Panc1 (cell line): ENCODE data around the gene MAP1LC3A. TPM values are rescaled to one million over a fixed set of nuclear protein-coding genes. Genes with fewer than 3 reads are reported as not detected.

ENCODE experiments used
- ATAC-seq: fragments of 200-7000 bp; cut with Tn5 transposase; 2 replicates; pipeline ENCODE4 v1.9.1; 2020; ENCODE audit warnings: mild to moderate bottlenecking, moderate library complexity
- BruUV-seq: library from RNA; stranded (reverse); fragments of 400-500 nt; replicated peaks from 2 replicates; lab custom pipeline; 2021; lab: Mats Ljungman, UMichigan
- CTCF ChIA-PET: fragments of 300-600 bp; sonication (Branson Sonifier 250); formaldehyde crosslinking; loops from one replicate; lab custom pipeline; 2022; ENCODE audit warnings: antibody characterized with exemption; lab: Charles Lee
- POLR2A ChIA-PET: fragments of 300-600 bp; sonication (Branson Sonifier 250); formaldehyde crosslinking; loops from one replicate; lab custom pipeline; 2022; ENCODE audit warnings: antibody characterized with exemption; lab: Charles Lee
- DNase-seq: peaks from one replicate; pipeline ENCODE4 v3.0.0-alpha.2; 2010; ENCODE audit warnings: low read depth, low spot score
- H3K27ac ChIP-seq: 2 replicates; pipeline ENCODE4 v1.5.1; 2011; ENCODE audit warnings: mild to moderate bottlenecking, low read length, inconsistent platforms
- H3K27me3 ChIP-seq: fragments of 200-500 bp; sonication (Bioruptor generic); 2 replicates; pipeline ENCODE4 v1.6.0; 2014; ENCODE audit warnings: low read length, inconsistent platforms; ENCODE audit not compliant: control insufficient read depth, insufficient read depth
- H3K36me3 ChIP-seq: fragments of 200-500 bp; sonication (Bioruptor generic); 2 replicates; pipeline ENCODE4 v1.5.1; 2014; ENCODE audit warnings: inconsistent platforms, mild to moderate bottlenecking, low read length, moderate library complexity; ENCODE audit not compliant: control insufficient read depth, insufficient read depth
- H3K4me1 ChIP-seq: 2 replicates; pipeline ENCODE4 v1.5.1; 2011; ENCODE audit warnings: inconsistent platforms, mild to moderate bottlenecking, low read length, moderate library complexity; ENCODE audit not compliant: control insufficient read depth, insufficient read depth
- H3K4me3 ChIP-seq, 2 experiments: 2 replicates each; pipeline ENCODE4 v1.5.1; 2011 to 2012; ENCODE audit warnings: low read depth in 2 of 2, low read length in 2 of 2, mild to moderate bottlenecking in 2 of 2, inconsistent platforms in 1 of 2, moderate library complexity in 1 of 2
- H3K9me3 ChIP-seq: fragments of 200-500 bp; sonication (Bioruptor generic); 2 replicates; pipeline ENCODE4 v1.5.1; 2014; ENCODE audit warnings: low read depth, mild to moderate bottlenecking, inconsistent platforms, low read length, moderate library complexity; ENCODE audit not compliant: control insufficient read depth, insufficient read depth
- CTCF ChIP-seq: fragments of 450-650 bp; IDR thresholded peaks from 2 replicates; pipeline ENCODE4 v1.5.1; 2017; ENCODE audit warnings: mild to moderate bottlenecking
- POLR2AphosphoS5 ChIP-seq: IDR thresholded peaks from 2 replicates; pipeline ENCODE4 v1.6.1; 2012; ENCODE audit warnings: mild to moderate bottlenecking, low read depth, low read length, moderate library complexity
- SIN3A ChIP-seq: IDR thresholded peaks from 2 replicates; pipeline ENCODE4 v1.6.1; 2012; ENCODE audit warnings: low read depth, mild to moderate bottlenecking, low read length, moderate library complexity, borderline replicate concordance; ENCODE audit not compliant: insufficient read depth
- TCF7L2 ChIP-seq: IDR thresholded peaks from 2 replicates; pipeline ENCODE4 v1.6.1; 2011; ENCODE audit warnings: mild to moderate bottlenecking, low read depth, low read length, inconsistent platforms
- in situ Hi-C: cut with HindIII; loops from 2 replicates; pipeline ENCODE4 v1.10.0; 2016; ENCODE audit warnings: low sequenced_read_pairs, low pct_unique_long_range_greater_than_20kb
- intact Hi-C: fragments of 100-400 bp; cut with micrococcal nuclease; formaldehyde crosslinking; loops from one replicate; pipeline ENCODE4 v1.10.0; 2022; ENCODE audit not compliant: unreplicated experiment
- total RNA-seq: library from RNA; stranded (reverse); gene quantifications from one replicate; pipeline ENCODE4 v1.2.1, GENCODE V29; 2021; ENCODE audit not compliant: unreplicated experiment
- TF ChIP-seq, protein P1 (sequence below), 2 experiments: IDR thresholded peaks; 2 replicates each; pipeline ENCODE4 v1.6.1; 2011 to 2012; ENCODE audit warnings: low read depth in 2 of 2, control low read depth in 1 of 2, low read length in 1 of 2, mild to moderate bottlenecking in 1 of 2, moderate library complexity in 1 of 2; ENCODE audit not compliant: insufficient read depth in 1 of 2

The MAP1LC3A gene
- total RNA-seq, 1 experiment from 2014 or later: 25.1 TPM

DNA sequence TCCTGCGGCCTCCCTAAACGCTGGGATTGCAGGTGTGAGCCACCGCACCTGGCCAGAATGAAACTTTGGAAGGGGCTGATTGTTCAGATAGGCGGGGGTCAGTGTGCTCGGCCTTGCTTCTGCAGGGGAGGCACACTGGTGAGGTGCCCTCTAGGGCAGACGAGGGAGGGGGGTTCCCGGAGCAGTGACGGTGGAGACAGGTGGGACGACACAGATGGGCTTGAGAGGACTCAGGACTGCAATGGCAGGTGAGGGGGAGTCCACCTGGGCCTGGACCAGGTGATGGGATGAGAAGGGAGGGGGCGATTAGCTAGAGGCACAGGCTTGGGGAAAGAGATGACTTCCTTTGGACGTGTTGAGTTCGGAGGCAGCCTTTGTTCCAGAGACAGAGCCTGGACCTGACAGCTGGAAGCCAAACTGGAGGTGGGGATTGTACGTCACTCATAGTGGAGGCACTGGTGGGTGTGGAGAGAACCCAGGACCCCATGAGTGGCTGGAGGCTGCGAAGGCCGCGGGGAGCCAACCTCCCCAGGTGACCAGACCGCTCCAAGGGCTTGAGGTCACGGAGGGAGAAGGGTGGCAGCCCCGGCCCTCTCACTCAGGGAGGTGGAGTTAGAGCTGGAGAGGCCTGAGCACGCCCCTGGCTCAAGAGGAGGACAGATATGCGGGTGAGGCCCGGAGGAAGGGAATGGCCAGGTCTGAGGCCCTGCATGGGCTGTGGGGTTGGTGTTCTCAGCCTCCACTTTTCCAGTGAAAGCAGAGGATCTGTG is 10.5 kb upstream of the MAP1LC3A start:
- Histone ChIP-seq H3K27me3 (no peaks in the 10 kb centered on the region), H3K27ac (no peak overlapping the region), H3K4me3 (no peak overlapping the region), H3K9me3 (no peaks in the 10 kb centered on the region), H3K4me1 (no peaks in the 10 kb centered on the region), H3K36me3 (no peaks in the 10 kb centered on the region)
- no TSS peak for BruUV-seq
- ChIA-PET CTCF (no interaction called here), POLR2A (interaction anchor here (0.6 kb wide), 1 partner anchor 113 kb away, joined by 3 read pairs; no protein-coding TSS in a partner anchor)
- in situ Hi-C loops: no loop called here
- no peak for ATAC-seq
- intact Hi-C loops: no loop called here
- no peak for DNase-seq
- TF ChIP-seq TCF7L2 (no peak), SIN3A (no peak), CTCF (no peak), POLR2AphosphoS5 (no peak)
- TF ChIP-seq, protein P1, sequence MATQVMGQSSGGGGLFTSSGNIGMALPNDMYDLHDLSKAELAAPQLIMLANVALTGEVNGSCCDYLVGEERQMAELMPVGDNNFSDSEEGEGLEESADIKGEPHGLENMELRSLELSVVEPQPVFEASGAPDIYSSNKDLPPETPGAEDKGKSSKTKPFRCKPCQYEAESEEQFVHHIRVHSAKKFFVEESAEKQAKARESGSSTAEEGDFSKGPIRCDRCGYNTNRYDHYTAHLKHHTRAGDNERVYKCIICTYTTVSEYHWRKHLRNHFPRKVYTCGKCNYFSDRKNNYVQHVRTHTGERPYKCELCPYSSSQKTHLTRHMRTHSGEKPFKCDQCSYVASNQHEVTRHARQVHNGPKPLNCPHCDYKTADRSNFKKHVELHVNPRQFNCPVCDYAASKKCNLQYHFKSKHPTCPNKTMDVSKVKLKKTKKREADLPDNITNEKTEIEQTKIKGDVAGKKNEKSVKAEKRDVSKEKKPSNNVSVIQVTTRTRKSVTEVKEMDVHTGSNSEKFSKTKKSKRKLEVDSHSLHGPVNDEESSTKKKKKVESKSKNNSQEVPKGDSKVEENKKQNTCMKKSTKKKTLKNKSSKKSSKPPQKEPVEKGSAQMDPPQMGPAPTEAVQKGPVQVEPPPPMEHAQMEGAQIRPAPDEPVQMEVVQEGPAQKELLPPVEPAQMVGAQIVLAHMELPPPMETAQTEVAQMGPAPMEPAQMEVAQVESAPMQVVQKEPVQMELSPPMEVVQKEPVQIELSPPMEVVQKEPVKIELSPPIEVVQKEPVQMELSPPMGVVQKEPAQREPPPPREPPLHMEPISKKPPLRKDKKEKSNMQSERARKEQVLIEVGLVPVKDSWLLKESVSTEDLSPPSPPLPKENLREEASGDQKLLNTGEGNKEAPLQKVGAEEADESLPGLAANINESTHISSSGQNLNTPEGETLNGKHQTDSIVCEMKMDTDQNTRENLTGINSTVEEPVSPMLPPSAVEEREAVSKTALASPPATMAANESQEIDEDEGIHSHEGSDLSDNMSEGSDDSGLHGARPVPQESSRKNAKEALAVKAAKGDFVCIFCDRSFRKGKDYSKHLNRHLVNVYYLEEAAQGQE (IDR thresholded peaks at IDR 0.05; ENCODE audit: insufficient read depth in 1 of 2, low read depth in 2 of 2, low read length in 1 of 2): no peak

- H3K9me3 ChIP-seq: no peaks in the 10 kb centered on the region
- H3K36me3 ChIP-seq: no peaks in the 10 kb centered on the region
- TF ChIP-seq SIN3A (no peak), TCF7L2 (no peak), POLR2AphosphoS5 (no peak), CTCF (no peak)
- TF ChIP-seq, protein P1 (IDR thresholded peaks at IDR 0.05; ENCODE audit: insufficient read depth in 1 of 2, low read depth in 2 of 2, low read length in 1 of 2): no peak
- H3K4me1 ChIP-seq: no peaks in the 10 kb centered on the region
- intact Hi-C loops (no loop called here), in situ Hi-C loops (no loop called here)
- no TSS peak for BruUV-seq
- no peak; the same call in 1 of the 2 replicates for ATAC-seq
- no peak overlapping the region for H3K4me3 ChIP-seq
- ChIA-PET POLR2A (interaction anchor here (0.6 kb wide), 1 partner anchor 137 kb away, joined by 10 read pairs; no protein-coding TSS in a partner anchor), CTCF (no interaction called here)
- no peaks in the 10 kb centered on the region for H3K27me3 ChIP-seq
- DNase-seq: no peak
- no peak overlapping the region for H3K27ac ChIP-seq
Observed at GRCh38 chr20:34549291-34549928, 9.1 kb upstream of the MAP1LC3A start.
